HG03520 (cell line): Measurements from ENCODE around the gene KCTD1.
A peak's percentile ranks its signal among the peaks of the same experiment; 100 is the strongest.

Experiments
- ATAC-seq: cut with Tn5 transposase; IDR thresholded peaks from one replicate; pipeline ENCODE4 v1.9.1; 2021; ENCODE audit warnings: mild to moderate bottlenecking, moderate library complexity; ENCODE audit not compliant: unreplicated experiment

KCTD1 gene

GRCh38 chr18:26434887-26435286 lies 113.5 kb downstream of the KCTD1 start:
- no peak for ATAC-seq

DNA sequence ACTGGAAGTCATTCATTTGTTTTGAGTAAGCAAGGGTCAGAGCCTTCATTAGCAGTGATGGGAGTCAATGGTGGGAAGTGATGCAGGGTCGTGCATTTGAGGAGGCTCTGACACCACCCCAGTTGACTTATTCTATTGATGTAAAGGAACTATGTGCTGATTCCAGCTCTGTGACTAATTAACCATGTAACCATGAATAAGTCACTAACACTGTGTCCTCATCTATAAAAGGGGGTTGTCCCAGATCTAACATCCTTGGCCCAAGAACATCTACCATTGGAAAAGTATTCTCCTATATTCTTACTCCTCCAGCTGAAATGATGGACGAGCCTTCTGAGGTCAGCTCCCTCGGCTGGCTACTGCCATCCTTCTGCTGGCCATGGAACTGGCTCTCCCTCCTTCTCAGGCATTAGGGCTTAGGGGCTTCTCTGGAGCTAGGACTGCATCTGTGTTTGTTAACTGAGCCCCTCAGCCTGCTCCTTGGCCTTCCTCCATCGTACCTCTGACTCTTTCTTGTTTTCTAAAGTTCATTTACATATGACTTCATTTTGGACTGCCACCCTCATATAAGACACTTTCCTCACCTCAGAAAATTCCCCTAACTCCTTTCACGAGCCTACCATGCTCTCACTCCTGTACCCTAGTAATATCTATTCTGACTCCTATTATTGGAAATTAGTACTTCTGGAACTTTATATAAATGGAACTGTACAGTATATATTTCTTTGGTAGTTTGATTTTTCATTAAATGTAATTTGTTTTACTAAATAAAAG lies 115.5 kb downstream of the KCTD1 start:
- ATAC-seq = peak; percentile 57

DNA sequence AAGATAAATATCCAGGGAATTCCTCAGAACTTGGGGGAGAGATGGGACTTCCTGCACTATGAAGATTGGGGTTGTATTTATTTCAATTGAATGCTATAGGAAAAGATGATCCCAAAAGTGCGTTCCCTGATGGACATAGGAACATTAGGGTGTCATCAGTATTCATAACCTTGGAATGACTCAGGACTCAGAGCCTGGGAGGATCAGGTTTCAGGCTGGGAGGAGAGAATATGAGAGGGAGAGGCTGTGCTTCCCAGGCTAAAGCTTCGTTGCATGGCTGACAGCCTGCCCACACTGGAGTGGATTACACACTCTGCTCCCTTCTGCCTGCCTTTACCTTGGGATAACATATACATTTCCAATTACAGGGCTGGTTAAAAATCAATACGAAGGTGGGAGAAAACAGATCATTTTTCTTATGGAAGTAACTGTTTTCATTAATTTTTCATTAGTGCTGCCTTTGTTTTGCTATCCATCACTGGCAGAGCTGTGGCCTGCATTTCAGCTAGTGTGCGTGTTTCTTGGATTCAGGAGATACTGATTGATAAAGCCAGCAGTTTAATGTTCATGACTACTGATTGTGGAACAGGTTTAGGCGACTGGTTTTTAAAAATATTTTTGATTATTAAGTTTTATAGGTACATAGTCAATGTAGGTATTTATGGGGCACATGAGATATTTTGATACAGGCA lies 118.7 kb downstream of the KCTD1 start:
- ATAC-seq = no peak

DNA sequence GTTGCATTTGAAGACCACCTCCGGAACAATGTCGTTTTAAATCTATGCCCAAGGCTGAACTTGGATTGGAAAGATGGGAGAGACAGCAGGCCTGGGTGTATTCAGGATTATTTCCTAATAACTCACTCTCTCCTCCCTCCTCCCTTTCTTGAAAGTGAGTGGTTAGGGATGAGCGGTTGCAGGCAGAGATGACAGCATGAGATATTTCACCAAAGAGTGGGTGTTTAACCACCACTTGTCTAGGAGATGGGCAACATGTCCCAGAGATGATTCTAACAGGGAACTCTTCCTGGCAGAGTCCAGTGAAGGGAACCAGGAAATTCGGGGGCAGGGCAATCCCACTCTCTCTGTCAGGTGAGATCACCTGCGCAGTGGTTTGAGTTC lies 123.2 kb downstream of the KCTD1 start:
- no peak for ATAC-seq

GRCh38 chr18:26424428-26425147 lies 123.8 kb downstream of the KCTD1 start:
- ATAC-seq = no peak

DNA sequence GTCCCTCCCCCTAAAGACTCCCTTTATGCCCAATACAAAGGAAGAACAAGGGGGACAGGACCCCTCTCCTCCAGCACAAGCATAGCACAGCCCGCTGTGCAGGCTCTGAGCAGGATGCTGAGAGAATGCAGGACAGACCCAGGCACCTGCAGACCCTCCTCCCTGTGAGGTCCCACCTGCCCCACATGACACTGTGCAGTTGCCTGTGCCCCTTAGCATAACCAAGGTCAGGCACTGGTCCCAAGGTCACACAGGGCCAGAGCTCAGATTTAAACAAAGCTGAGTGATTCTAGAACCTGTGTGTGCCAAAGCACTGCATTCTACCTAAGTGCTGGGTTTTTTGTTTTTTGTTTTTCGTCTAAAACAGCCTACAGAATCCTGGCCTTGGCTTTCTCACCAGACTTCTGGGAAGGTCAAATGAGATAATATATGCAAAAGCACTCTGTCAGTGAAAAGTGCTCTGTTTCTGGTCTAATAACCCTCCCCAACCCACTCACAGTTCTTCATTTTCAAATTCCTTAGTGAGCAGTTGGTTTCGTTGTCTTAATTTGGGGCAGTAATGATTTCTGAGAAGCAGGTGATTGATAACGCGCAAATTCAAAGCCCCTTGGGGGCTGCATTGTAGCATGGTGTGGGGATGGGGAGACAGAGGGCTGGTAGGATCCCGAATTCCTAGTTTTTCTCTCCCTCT lies 125.7 kb downstream of the KCTD1 start:
- ATAC-seq = peak; percentile 63

DNA sequence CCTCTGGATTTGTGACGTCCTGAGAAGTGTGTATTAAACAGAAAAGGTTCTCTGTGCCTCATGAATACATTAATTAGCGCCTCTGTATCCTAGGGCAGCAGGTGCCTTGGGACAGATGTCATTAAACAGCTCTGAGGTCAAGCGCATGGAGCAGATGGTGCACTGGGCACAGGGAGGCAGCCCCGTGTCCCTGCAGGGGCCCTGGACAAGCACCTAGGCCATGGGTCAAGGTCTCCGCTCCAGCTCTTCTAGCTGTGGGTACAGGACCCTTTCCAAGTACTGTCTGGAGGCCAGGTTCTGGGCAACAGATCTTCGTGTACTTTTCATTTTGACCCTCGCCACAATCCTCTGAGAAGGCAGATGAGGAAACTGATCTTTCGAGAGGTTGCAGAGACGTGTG lies 126.4 kb downstream of the KCTD1 start:
- no peak for ATAC-seq

GRCh38 chr18:26421503-26421902 lies 126.8 kb downstream of the KCTD1 start:
- no peak for ATAC-seq

- no peak for ATAC-seq
These were observed 128.6 kb downstream of the KCTD1 start for GRCh38 chr18:26419746-26420145.

- ATAC-seq = no peak
These were observed 130.1 kb downstream of the KCTD1 start for GRCh38 chr18:26418225-26418624.

DNA sequence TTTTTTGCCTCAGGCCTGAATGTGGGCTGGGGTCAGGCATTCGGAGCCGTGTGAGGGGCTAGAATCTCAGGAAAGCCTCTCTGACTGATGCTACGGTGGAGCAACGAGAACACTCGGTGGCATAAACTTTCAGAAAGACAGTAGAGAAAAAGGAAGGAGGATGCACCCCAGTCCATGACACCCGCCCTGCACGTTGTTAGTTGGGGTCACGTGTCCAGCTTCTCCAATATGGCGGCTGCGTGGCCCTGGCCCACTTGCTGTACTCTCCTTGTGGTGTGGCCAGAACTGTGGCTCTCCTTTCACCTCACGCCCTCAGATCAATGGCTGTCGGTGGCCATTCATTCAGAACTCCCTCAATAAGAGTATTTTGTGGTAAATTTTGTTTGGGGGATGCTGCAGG lies 131.2 kb downstream of the KCTD1 start:
- ATAC-seq = no peak

DNA sequence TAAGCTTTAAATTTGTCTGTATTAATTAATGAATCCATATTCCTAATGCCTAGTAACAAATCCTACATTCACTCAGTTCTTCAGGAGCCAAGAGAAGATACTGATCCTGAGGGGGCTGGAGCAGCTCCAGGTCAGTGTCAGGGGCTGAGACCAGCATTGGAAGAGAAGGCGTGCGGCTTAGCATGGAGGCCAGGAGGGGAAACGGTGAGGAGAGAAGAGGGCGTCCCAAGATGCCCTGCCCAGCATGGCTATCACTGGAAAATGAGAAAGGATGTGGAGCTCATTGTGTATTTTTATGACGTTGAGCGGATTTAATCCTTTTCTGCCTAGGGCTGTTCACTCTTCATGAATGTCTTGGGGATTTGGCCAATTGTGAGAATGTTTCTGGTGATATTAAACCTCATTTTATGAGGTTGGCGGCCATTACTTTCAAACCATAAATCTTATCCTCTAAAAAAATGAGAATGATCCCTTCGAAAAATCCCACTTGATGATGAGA lies 131.7 kb downstream of the KCTD1 start:
- no peak for ATAC-seq

- ATAC-seq = no peak
These were observed 132.7 kb downstream of the KCTD1 start for GRCh38 chr18:26415631-26416030.

DNA sequence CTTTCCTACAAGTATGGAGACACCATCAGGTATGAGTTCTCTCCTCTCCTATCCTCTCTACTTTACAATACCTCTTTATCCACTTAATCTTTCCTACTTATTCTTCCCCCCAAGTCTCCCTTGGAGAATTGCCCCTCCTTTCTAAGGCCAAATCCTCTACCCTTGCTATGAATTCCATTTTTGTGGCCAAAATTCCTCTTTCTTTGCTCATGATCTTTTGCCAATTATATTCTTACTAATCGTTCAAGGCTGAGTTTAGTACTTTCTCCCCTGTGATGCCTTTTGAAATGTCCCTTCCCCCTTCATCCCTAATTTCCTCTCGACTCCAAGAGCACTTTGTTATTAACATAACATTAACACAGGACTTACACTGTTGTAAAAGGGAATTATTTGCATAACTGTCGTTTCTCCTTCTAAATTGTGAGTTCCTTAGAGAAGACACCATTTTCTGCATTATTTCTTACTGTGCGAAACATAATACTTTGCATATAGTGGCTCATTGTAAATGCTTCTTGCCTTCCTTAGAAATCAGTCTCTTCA lies 133.4 kb downstream of the KCTD1 start:
- no peak for ATAC-seq

DNA sequence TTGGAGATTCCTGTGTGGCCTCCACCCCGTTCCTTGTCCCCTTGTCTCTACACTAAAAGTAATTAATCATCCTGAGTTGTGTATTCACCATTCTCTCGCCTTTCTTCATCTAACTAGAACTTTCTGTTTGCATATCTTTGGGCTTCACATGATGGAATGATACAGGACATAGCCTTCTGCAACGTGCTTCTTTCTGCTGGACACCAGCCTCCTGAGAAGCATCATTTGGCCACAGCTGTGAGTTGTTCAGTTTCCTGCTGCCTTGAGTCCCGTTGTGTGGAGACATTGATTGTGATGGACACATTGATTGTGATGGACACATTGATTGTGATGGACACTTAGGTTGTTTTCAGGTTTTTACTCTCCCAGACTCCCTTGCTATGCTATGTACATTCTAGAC lies 139.3 kb downstream of the KCTD1 start:
- ATAC-seq = no peak

DNA sequence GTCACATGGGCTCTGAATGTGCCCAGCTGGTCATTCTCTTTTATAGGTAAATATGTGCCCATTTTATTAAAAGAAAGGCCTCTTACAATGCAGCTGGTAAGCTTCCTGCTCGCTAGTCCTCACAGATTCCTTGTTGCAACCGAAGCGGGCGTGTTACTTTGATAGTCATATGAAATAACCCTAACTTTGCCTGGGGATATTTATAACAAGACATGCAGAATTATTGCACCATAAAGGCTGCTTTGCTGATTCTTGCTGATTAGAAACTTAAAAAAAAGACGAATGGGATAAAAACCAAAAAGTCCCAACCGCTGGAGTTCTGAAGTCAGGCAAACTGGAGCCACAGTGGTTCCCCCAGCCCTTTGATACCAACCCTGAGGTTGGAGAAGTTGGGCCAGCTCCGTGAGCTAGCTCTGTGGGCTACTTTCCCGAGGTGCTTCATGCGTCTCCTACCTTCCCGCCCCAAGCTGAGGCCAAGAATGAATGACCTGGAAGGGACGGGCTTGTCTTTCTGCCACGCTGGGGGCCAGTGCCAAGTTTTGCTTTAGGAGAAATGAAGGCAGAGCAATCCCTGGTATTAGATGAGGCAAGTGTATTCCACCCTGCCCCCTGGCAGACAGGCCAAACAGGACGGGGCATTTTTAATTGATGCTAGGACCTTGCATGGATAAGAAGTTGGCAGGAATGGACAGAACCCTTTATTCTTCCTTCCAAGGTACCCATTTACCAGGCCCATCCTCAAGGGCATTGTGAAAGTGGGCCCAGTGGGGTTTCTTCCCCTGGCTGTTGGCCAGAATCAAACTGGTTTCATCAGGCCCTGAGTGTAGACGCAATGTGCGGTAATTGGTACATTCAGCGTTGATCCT lies 140.4 kb downstream of the KCTD1 start:
- ATAC-seq = no peak

GRCh38 chr18:26406854-26407517 lies 141.4 kb downstream of the KCTD1 start:
- ATAC-seq = no peak

DNA sequence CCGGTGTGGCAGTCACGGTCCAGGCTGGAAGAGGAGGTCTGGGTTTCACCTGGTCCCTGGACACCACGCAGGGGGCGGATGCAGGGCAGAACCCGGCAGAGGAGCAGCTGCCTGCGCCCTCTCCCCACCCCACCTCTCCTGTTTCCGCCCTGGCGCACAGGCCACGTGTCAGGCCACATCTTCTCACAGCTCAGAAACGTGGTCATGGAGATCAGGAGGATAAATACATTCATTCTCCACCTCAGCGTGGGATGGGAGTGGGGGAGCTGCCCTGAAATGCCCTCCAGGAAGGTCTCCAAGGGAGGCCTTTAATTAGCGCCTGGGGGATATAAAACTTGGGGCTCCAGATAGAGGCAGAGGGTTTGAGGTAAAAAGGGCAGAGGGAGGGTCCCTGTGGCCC lies 142.0 kb downstream of the KCTD1 start:
- ATAC-seq = no peak

DNA sequence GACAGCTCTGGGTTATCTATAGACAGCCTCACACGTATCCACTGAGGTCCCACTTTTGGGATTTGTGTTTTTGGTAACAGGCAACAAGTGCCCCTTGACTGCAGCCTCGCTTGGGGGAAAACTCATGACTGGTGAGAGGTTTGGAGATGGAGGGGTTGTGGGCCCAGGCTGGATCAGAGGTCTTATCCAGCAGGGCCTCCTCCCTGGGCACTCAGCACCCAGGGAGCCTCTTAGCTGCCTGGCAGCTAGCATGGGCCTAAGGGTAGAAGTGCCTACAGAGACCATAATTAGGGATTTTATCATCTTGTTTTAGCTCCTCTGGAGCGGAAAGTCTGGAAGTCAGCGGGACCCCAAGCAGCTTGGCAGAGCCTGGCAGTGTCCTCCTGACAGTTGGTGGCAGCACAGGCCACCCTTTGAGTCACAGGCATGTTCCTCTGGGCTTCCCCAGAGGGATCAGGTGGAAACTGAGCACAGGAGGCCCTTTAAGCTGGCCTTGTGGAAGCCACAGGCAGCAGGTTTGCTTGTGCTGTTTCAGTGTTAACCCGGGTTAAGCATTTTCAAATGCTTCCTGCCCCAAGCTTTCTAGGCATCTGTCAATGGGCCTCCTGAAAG lies 143.1 kb downstream of the KCTD1 start:
- ATAC-seq = peak; percentile 56
